Endothelial cell (in vitro differentiated cells): ENCODE results near the gene MINAR1. TPM values are rescaled to one million over a fixed set of nuclear protein-coding genes. Genes with fewer than 3 reads are reported as not detected.

Source experiments
- DNase-seq: peaks from one replicate; pipeline ENCODE4 v3.0.0; 2021; ENCODE audit warnings: low spot score
- H3K27ac Mint-ChIP-seq: one replicate; pipeline ENCODE4 v1.8.0; 2021; ENCODE audit warnings: mixed read lengths, inconsistent platforms; ENCODE audit not compliant: unreplicated experiment
- H3K27me3 Mint-ChIP-seq: one replicate; pipeline ENCODE4 v1.8.0; 2021; ENCODE audit warnings: mild to moderate bottlenecking, moderate library complexity, mixed read lengths, inconsistent platforms; ENCODE audit not compliant: unreplicated experiment
- H3K36me3 Mint-ChIP-seq: one replicate; pipeline ENCODE4 v1.8.0; 2021; ENCODE audit warnings: mild to moderate bottlenecking, low read depth, mixed read lengths, inconsistent platforms; ENCODE audit not compliant: unreplicated experiment
- H3K4me1 Mint-ChIP-seq: one replicate; pipeline ENCODE4 v1.8.0; 2021; ENCODE audit warnings: mild to moderate bottlenecking, mixed read lengths, inconsistent platforms; ENCODE audit not compliant: unreplicated experiment
- H3K4me3 Mint-ChIP-seq: one replicate; pipeline ENCODE4 v1.8.0; 2021; ENCODE audit warnings: mild to moderate bottlenecking, mixed read lengths, inconsistent platforms; ENCODE audit not compliant: unreplicated experiment
- H3K9me3 Mint-ChIP-seq: one replicate; pipeline ENCODE4 v1.8.0; 2021; ENCODE audit warnings: mixed read lengths, inconsistent platforms; ENCODE audit not compliant: unreplicated experiment
- CTCF ChIP-seq: fragments of 200-600 bp; sonication (generic); IDR thresholded peaks from one replicate; pipeline ENCODE4 v1.5.0; 2021; ENCODE audit warnings: antibody characterized with exemption; ENCODE audit not compliant: unreplicated experiment
- total RNA-seq: library from RNA; stranded (reverse); fragmentation: NEBNext Ultra II Directional; extraction: Animal tissue kit (Norgen Biotek cat#: 25700); gene quantifications from one replicate; pipeline ENCODE4 v1.2.1, GENCODE V29; 2021; ENCODE audit not compliant: unreplicated experiment

Gene MINAR1
- total RNA-seq, 1 donor from 2014 or later: 5.3 TPM

DNA sequence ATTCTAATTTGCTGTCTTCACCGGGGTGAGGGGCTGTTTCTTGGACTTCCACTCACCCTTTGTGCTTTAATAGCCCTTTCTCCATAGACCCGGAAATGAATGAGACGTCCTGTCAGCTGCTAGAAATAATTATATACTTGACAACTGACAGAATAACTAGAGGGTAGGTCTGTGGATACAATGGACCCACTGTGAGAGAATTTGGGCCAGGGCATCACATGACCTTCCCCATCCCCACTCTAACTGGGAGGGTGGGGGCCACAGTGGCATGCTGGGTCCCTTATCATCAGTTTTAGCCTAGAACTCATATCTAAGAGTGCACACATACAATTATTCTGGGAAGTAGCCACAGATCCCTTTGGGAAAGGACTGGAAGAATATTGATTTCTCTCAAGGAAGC lies 25.9 kb upstream of the MINAR1 start:
- no peaks in the 10 kb centered on the region for H3K36me3 Mint-ChIP-seq
- TF ChIP-seq CTCF: no peak
- H3K9me3 Mint-ChIP-seq: no peaks in the 10 kb centered on the region
- no peak overlapping the region for H3K4me3 Mint-ChIP-seq
- no peak overlapping the region for H3K27ac Mint-ChIP-seq
- peaks cover 6% of the 10 kb centered on the region for H3K27me3 Mint-ChIP-seq
- peaks cover 5% of the 10 kb centered on the region for H3K4me1 Mint-ChIP-seq
- DNase-seq: no peak

DNA sequence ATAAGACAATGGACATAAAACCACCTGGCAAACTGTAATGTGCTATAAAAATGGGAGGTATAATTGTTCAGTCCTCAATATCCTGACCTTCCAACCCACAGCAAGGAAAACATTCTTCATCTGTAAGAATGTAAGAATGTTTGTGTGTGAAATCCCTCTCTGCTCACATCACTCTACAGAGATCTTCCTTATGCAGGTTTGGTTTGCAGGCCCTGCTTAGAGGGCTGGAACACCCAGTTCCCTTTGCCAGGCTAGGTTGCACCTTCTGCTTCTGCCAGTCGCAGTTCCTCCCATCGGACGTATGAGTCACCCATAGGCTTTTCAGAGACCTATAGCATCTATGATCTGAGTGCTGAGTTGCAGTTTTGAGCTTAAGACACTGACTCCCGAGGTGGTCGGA lies 24.1 kb upstream of the MINAR1 start:
- Mint-ChIP-seq H3K4me1 (peaks cover 14% of the 10 kb centered on the region), H3K27me3 (no peaks in the 10 kb centered on the region), H3K4me3 (no peak overlapping the region), H3K9me3 (no peaks in the 10 kb centered on the region), H3K27ac (no peak overlapping the region), H3K36me3 (no peaks in the 10 kb centered on the region)
- no peak for TF ChIP-seq CTCF
- no peak for DNase-seq

DNA sequence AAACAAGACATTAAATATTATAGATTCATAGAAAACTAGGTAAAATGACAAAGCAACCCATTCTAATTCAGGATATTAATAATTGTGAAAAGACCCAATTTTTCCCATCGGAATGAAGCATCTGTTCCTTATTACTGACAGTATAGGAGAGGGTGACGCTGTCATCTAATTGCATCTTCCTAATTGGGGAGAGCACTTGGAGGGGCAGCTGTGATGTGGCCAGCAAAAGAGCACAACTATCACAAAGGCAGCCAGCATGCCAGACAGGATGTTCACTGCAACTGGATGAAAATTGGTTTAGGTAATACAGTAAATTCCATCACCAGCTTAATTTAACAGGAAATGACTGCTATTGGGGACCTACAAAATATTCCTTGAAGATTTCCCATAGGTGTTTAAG lies 21.9 kb upstream of the MINAR1 start:
- Mint-ChIP-seq H3K36me3 (no peaks in the 10 kb centered on the region), H3K9me3 (no peaks in the 10 kb centered on the region), H3K4me1 (peaks cover 21% of the 10 kb centered on the region)

GRCh38 chr15:79412010-79412409 lies 20.1 kb upstream of the MINAR1 start:
- TF ChIP-seq CTCF: no peak
- H3K36me3 Mint-ChIP-seq: no peaks in the 10 kb centered on the region
- DNase-seq: no peak
- no peak overlapping the region for H3K27ac Mint-ChIP-seq
- no peaks in the 10 kb centered on the region for H3K9me3 Mint-ChIP-seq
- no peaks in the 10 kb centered on the region for H3K27me3 Mint-ChIP-seq
- H3K4me3 Mint-ChIP-seq: no peak overlapping the region
- H3K4me1 Mint-ChIP-seq: peaks cover 21% of the 10 kb centered on the region

More for the DNA sequence above, 21.9 kb upstream of the MINAR1 start:
- Mint-ChIP-seq H3K27me3 (no peaks in the 10 kb centered on the region), H3K4me3 (no peak overlapping the region), H3K27ac (no peak overlapping the region)
- TF ChIP-seq CTCF: no peak
- no peak for DNase-seq

DNA sequence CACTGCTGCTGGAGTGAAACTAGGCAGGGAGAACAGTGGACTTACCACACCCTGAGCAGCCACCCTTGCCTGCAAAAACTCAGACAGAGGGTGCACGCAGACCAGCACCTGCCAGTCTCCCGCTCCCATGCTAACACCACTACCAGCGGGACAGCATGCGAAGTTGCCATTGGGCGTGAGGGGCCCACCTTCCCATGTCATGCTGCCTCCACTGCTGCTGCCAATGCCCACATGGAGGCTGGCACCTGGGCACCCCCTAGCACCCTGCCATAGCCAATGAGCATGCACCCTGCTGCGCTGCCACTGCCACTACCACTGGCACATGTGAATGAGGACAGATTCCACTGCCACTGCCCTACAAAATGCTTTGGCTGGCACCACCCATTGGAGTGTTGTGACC lies 19.7 kb upstream of the MINAR1 start:
- Mint-ChIP-seq H3K27me3 (no peaks in the 10 kb centered on the region), H3K27ac (no peak overlapping the region), H3K9me3 (no peaks in the 10 kb centered on the region), H3K36me3 (no peaks in the 10 kb centered on the region), H3K4me1 (peaks cover 21% of the 10 kb centered on the region), H3K4me3 (no peak overlapping the region)
- no peak for DNase-seq
- TF ChIP-seq CTCF: no peak
